Loucy (cell line): ENCODE results near the gene SMPD2.

Experiments
- H2AFZ ChIP-seq: fragments of 200-600 bp; sonication (generic); 2 replicates; pipeline ENCODE4 v1.6.0; 2016; ENCODE audit warnings: antibody characterized with exemption, mild to moderate bottlenecking, low read length, moderate library complexity
- H3F3A ChIP-seq: fragments of 200-600 bp; 2 replicates; pipeline ENCODE4 v1.6.0; 2016; ENCODE audit warnings: antibody characterized with exemption, low read depth, mild to moderate bottlenecking
- H3K27me3 ChIP-seq: fragments of 200-600 bp; sonication (generic); 2 replicates; pipeline ENCODE4 v1.6.1; 2014; ENCODE audit warnings: low read length, mild to moderate bottlenecking; ENCODE audit not compliant: insufficient read depth, poor library complexity, severe bottlenecking
- H3K36me3 ChIP-seq: fragments of 200-600 bp; sonication (generic); 2 replicates; pipeline ENCODE4 v1.6.1; 2016; ENCODE audit warnings: low read length; ENCODE audit not compliant: insufficient read depth
- H3K4me1 ChIP-seq: fragments of 200-600 bp; sonication (generic); 2 replicates; pipeline ENCODE4 v1.5.1; 2014; ENCODE audit warnings: low read length, mild to moderate bottlenecking; ENCODE audit not compliant: insufficient read depth, poor library complexity, severe bottlenecking
- H3K4me2 ChIP-seq: fragments of 200-600 bp; sonication (generic); 2 replicates; pipeline ENCODE4 v1.6.0; 2014; ENCODE audit warnings: antibody characterized with exemption, low read length, low read depth, mild to moderate bottlenecking; ENCODE audit not compliant: poor library complexity, severe bottlenecking
- H3K4me3 ChIP-seq: fragments of 200-600 bp; sonication (generic); 2 replicates; pipeline ENCODE4 v1.5.1; 2014; ENCODE audit warnings: low read length, mild to moderate bottlenecking, mixed read lengths; ENCODE audit not compliant: poor library complexity, severe bottlenecking
- H3K79me2 ChIP-seq: fragments of 200-600 bp; sonication (generic); 2 replicates; pipeline ENCODE4 v1.6.1; 2014; ENCODE audit warnings: low read length; ENCODE audit not compliant: insufficient read depth
- H3K9ac ChIP-seq: fragments of 200-600 bp; sonication (generic); 2 replicates; pipeline ENCODE4 v1.6.0; 2014; ENCODE audit warnings: mild to moderate bottlenecking, low read depth, low read length, moderate library complexity; ENCODE audit not compliant: poor library complexity, severe bottlenecking
- H3K9me2 ChIP-seq: fragments of 200-600 bp; sonication (generic); replicated peaks from 2 replicates; pipeline ENCODE4 v1.6.1; 2016; ENCODE audit warnings: low read depth, low read length, mixed read lengths
- H3K9me3 ChIP-seq: fragments of 200-600 bp; sonication (generic); 2 replicates; pipeline ENCODE4 v1.6.1; 2014; ENCODE audit warnings: mild to moderate bottlenecking, antibody characterized with exemption, low read length, low read depth; ENCODE audit not compliant: insufficient read depth
- H4K20me1 ChIP-seq: fragments of 200-600 bp; sonication (generic); 2 replicates; pipeline ENCODE4 v1.6.0; 2014; ENCODE audit warnings: antibody characterized with exemption, low read length, mild to moderate bottlenecking; ENCODE audit not compliant: insufficient read depth, poor library complexity, severe bottlenecking
- CTCF ChIP-seq: fragments of 200-600 bp; sonication (generic); conservative IDR thresholded peaks from 2 replicates; pipeline ENCODE4 v1.5.1; 2014; ENCODE audit warnings: mild to moderate bottlenecking, antibody characterized with exemption, low read length
- EZH2phosphoT487 ChIP-seq: fragments of 200-600 bp; IDR thresholded peaks from 2 replicates; pipeline ENCODE4 v1.6.1; 2018; ENCODE audit warnings: antibody characterized with exemption, mild to moderate bottlenecking, moderate library complexity, borderline replicate concordance

SMPD2 gene

GRCh38 chr6:109449795-109450673 is 9.5 kb downstream of the SMPD2 start:
- Histone ChIP-seq H3K9ac (peak overlapping the region; percentile 52), H3K4me3 (peak overlapping the region; percentile 51), H3K79me2 (peaks cover 48% of the 10 kb centered on the region), H3K9me2 (no peaks in the 10 kb centered on the region), H2AFZ (no peak overlapping the region), H3K9me3 (no peaks in the 10 kb centered on the region), H3K36me3 (peaks cover 35% of the 10 kb centered on the region; the same call in 1 of the 2 replicates), H3K27me3 (no peaks in the 10 kb centered on the region), H3K4me1 (peaks cover 55% of the 10 kb centered on the region), H3K4me2 (peak overlapping the region; percentile 72), H4K20me1 (peaks cover 2% of the 10 kb centered on the region), H3F3A (no peaks in the 10 kb centered on the region)
- TF ChIP-seq EZH2phosphoT487 (no peak), CTCF (peak; percentile 43)

GRCh38 chr6:109450801-109451200 is 10.3 kb downstream of the SMPD2 start:
- H2AFZ ChIP-seq, result no peak overlapping the region
- H3K9me3 ChIP-seq, result no peaks in the 10 kb centered on the region
- H3K27me3 ChIP-seq, result no peaks in the 10 kb centered on the region
- H3F3A ChIP-seq, result no peaks in the 10 kb centered on the region
- peaks cover 27% of the 10 kb centered on the region; the same call in 1 of the 2 replicates for H3K36me3 ChIP-seq
- H3K79me2 ChIP-seq, result peaks cover 48% of the 10 kb centered on the region
- H3K9ac ChIP-seq, result no peak overlapping the region
- peaks cover 2% of the 10 kb centered on the region for H4K20me1 ChIP-seq
- no peak overlapping the region for H3K4me3 ChIP-seq
- H3K4me1 ChIP-seq, result peaks cover 55% of the 10 kb centered on the region
- peak overlapping the region; percentile 72 for H3K4me2 ChIP-seq
- no peaks in the 10 kb centered on the region for H3K9me2 ChIP-seq
- TF ChIP-seq EZH2phosphoT487, result no peak

- Histone ChIP-seq H3K4me3 (no peak overlapping the region), H3K9ac (no peak overlapping the region), H3K4me2 (peak overlapping the region; percentile 99), H3K9me2 (no peaks in the 10 kb centered on the region), H3K9me3 (no peaks in the 10 kb centered on the region), H2AFZ (no peak overlapping the region), H3K36me3 (peaks cover 22% of the 10 kb centered on the region; the same call in 1 of the 2 replicates), H3K79me2 (peaks cover 51% of the 10 kb centered on the region), H4K20me1 (peaks cover 7% of the 10 kb centered on the region), H3F3A (no peaks in the 10 kb centered on the region), H3K27me3 (no peaks in the 10 kb centered on the region), H3K4me1 (peaks cover 59% of the 10 kb centered on the region)
- TF ChIP-seq EZH2phosphoT487 (no peak), CTCF (no peak)
Observed at GRCh38 chr6:109451376-109451775, 10.9 kb downstream of the SMPD2 start.
